OCI-M2 (cell line): Measurements from ENCODE around the gene TAF5L.
"Not testable (repeated sequence)": the region's sequence is repeated elsewhere in the genome, so short reads cannot be mapped to it uniquely, and the experiment has no call there.

Source experiments
- DNase-seq: peaks from one replicate; lab custom pipeline; 2025; ENCODE audit not compliant: unreplicated experiment; lab: John Stamatoyannopoulos, UW

TAF5L gene

DNA sequence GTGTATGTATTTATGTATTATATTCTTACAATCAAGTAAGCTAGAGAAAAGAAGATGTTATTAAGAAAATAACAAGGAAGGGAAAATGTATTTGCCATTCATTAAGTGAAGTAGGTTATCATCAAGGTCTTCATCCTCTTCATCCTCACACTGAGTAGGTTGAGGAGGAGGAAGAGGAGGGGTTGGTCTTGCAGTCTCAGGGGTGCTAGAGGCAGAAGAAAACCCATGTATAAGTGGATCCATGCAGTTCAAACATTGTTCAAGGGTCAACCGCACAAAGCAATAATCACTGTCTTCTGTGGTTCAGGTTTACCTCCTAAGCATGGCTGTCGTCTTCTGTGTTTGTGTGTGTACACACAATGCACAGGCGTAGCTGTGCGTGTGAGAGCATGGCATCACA, 17.0 kb upstream of the TAF5L start:
- no peak for DNase-seq

DNA sequence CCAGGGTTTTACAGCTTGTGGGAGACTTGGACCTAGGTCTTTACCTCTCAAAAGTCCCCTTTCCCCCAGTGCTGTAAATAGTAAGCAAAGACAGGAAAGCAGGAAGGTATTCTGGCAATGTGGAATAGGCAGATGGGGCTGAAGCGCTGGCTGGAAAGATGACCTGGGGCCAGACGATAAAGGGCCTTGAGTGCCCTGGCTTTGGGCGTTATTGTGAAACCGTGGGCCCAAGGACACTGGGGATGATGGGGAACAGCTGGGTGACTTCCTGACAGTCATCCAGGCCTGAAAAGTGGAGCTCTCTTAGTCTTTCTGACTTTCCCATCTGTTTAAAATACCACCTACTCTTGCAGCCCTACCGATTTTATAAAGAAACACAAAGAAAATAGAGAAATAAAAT, 16.5 kb upstream of the TAF5L start:
- DNase-seq, result no peak

DNA sequence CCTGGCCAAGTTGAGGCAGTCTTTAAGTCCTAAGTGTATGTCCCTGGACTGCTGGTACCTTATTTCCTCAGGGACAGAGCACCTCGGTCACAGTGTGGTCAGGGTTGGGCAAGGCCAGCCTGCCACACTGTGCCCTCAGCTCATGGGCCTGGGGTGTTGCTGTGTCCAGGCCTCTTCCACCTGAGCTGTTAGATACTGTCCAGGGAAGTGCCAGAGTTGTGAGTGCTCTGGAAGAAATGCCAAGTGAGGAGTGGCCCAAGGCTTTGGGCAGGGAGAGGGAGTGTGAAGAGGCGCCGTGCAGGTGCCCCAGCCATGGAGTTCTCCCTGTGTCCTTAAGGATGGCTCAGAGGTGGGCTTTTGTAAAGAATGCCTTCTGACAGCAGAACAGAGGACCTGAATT, 15.4 kb upstream of the TAF5L start:
- no peak for DNase-seq

DNA sequence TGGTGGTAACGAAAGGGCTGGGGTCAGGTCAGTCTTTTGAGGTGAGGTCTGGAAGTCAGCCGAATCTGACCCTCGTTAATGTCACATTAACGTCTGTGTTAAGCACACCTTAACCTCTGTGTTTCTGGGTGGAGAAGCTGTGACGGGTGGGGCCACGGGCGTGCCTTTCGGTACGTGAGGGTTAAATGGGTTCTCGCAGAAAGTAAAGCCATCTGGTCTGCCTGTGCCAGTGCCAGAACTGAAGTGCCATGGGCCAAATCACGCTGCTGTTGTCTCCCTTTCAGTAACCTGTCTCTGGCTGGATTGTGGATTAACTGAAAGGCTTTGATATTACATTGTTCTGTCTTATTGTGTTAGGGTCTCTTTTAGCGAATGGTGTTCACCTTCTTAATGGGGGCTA, 14.5 kb upstream of the TAF5L start:
- DNase-seq, result no peak

DNA sequence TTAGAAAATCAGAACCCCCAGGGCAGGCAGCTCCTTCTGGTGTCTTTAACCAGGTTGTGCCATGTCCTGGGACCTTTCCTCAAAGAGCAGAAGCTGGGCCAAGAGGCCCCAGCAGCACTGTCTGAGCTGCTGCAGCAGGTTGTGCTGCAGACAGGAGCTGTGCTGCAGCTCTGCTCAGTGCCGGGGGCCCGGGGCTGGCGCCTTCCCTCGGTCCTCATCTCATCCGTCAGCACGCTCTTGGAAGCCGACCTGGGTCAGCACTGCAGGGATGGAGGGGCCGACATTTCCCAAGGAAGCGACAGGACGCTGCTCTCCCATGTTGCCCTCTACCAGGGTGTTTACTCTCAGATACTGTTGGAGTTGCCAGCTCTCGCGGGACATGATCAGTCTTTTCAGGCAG, 11.8 kb upstream of the TAF5L start:
- DNase-seq, result no peak

GRCh38 chr1:229636042-229636441, 10.1 kb upstream of the TAF5L start:
- DNase-seq, result no peak

DNA sequence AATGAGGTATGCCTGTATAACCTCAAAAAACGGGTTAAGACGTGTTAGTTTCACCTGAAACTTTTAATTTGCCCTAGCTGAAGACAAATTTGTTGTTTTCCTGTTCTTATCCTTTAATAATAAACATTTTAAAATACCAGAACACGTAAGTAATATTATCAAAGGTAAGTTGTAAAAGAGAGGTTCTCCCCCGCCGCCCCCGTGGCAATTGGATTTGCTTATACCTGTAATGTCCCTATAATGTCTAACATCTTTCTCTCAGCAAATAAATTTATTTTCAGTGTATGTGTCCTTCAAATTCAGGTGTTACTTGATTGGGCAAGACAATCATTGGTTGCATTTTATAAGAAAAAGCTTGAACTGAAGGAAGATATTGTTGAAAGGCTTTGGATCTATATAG, 6.0 kb upstream of the TAF5L start:
- no peak for DNase-seq

DNA sequence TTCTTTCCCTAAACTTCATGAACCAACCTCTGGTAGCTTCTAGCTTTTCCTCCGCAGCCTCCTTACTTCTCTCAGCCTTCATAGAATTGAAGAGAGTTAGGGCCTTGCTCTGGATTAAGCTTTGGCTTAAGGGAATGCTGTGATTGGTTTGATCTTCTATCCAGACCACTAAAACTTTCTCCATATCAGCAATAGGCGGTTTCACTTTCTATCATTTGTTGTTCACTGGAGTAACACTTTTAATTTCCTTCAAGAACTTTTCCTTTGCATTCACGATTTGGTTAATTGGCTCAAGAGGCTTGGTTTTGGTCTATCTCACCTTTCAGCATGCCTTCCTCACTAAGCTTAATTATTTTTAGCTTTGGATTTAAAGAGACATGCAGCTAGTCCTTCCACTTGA, 5.2 kb upstream of the TAF5L start:
- no peak for DNase-seq

DNA sequence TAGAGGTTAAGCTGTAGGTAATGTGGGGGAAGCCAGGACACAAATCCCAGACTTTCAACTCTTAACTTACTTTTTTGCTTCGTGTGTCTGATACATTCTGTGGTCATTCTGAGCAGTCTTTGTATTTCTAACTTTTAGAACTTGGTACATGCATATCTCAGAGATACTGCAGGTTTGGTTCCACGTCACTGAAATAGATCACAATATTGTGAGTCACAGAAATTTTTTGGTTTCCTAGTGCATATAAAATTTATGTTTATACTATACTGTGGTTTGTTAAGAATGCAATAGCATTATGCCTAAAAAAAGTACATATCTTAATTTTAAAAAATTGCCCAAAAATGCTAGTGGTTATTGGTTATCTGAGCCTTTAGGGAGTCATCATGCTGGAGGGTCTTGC, 3.3 kb upstream of the TAF5L start:
- no peak for DNase-seq

- DNase-seq, result no peak
These were observed 1.1 kb upstream of the TAF5L start for GRCh38 chr1:229627003-229627402.

DNA sequence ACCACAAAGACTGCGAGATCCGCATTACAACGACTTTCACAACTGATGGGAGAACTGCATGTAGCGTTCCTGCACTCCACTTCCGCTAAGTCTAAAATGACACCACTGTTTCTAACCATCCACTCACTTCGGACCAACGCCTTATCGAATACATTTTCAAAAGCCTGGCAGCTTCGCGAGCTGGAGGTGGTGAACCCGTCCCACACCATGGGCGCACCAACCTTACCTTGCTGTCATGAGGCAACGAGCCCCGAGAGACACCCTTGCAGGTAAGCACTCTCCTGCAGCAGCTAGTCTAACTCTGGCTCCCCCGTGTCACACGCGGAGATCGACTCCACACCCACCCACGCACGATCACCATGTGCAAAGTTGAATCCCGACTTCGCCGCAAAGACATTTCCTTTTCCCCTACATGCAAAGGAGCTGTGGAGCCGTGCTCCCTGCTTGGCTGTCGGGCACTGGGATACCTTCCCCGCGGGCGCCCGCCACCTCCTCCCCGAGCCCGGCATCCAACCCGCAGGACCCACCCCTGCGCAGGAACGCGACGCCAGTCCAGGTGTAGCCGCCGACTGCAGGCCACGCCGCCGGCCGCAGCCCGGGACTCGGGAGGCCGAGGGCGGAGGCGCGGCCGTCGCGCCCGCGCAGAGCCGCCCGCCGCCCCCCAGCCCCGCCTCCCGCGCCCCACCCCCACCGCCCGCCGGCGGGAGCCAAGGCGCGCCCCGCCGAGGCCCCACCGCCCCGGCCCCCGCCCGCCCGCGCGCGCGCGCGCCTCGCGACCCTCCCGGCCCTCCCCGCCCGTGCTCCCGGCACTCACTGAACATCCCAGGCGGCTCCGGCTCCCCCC, 629 bp downstream of the TAF5L start:
- DNase-seq, result no peak

DNA sequence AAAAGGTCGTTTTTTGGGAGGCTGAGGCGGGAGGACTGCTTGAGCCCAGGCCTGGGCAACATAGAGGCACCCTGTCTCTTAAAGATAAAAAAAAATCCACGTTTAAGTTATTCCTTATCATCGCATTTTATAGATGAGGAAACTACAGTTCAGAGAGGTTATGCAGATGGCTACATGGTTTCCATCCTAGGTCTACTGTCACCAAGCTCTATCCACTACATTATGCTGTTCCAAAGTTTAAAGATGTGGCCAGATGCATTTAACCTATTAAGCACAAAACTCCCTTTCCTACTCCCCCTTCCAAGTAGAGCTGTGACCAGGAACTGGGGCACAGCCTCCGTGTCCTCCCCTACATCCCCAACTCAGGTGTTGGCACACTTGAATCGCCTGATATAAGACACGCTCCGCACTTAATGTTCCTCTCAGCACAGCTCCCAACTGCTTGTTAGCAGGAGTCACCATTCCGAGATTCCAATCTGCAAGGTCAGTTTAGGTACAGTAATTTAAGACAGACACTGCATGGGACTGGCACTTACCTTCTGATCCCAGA, 1.3 kb downstream of the TAF5L start:
- no peak for DNase-seq

- DNase-seq, result no peak
These were observed 2.1 kb downstream of the TAF5L start for GRCh38 chr1:229623838-229624237.

GRCh38 chr1:229623225-229623624, 2.7 kb downstream of the TAF5L start:
- no peak for DNase-seq

GRCh38 chr1:229622641-229623120, 3.2 kb downstream of the TAF5L start:
- DNase-seq, result not testable (repeated sequence)

- no peak for DNase-seq
These were observed 4.3 kb downstream of the TAF5L start for GRCh38 chr1:229621663-229622062.

DNA sequence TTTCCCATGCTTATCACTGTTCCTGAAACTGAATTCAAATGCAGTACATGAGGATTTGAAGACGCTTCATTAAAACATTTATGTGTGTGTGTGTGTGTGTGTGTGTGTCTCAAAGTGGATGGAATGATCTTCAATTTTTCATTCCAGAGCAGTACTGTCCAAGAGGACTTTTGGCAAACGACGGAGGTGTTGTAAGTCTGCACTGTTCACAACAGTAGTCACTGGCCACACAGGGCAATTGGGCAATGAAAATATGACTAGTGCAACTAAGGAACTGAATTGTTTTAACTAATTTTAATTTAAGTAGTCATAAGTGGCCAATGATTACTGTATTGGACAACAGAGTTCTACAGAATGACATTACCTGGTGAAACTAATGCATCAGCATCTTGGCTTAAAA, 5.0 kb downstream of the TAF5L start:
- DNase-seq, result no peak

DNA sequence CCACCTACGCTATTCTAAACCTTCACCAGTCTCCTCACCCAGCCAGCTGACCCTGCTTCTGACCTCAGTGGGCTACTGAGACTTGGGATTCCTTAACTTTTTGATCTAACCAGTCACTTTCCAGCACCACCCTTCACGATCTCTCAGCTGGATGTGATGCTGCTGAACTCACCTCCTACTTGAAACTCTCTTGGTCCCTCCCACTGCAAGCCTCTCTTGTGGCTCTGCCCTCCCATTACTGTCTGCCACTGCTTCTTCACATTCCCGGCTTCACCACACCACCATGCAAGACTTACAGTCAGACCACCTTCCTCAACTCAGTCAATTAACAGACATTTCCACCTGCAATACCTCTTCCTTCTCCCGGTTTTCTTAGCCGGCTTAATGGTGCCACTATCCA, 6.3 kb downstream of the TAF5L start:
- no peak for DNase-seq

DNA sequence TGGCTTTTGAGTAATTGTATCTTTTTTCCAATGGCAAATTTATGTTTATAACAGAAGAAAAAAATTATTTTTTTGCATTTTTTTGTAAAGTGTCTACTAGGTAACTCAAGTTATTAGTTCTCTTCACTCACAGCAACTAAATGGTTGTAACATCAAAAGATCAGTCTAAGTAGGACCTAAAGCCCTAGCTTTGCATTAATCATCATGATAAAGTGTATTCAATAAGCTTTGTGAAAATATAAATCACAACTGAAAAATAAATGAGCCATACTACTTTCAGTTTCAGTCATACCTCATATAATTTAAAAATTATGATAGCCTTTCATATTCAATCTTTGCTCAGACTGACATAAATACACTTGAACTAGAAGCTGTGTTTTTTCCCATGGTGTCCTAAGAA, 6.9 kb downstream of the TAF5L start:
- no peak for DNase-seq

- no peak for DNase-seq
These were observed 8.4 kb downstream of the TAF5L start for GRCh38 chr1:229617351-229618100.

GRCh38 chr1:229614701-229615100, 11.2 kb downstream of the TAF5L start:
- no peak for DNase-seq

DNA sequence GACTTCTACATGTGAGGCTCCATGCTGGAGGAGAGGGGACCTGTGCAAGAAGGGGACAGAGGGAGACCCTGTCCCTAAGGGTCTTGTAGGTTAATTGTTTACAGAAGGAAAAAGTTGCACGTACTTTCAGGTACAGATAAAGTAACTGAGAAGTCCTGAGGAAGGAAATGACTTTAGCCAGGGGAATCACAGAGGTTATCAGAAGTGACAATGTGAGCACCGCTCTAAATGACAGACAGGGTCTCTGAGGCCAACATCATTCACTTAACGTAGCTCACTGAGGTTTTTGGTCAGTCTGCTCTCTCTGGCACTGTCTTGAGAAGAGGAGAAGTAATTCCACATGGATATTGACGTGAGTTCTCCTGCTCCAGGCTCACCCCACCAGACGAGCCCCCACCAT, 12.0 kb downstream of the TAF5L start:
- DNase-seq, result no peak
